Stimulated activated CD4-positive, alpha-beta T cell treated with anti-CD3 and anti-CD28 coated beads, Interleukin-4, amount 100 ng/mL, for 24 hours (primary cell): Measurements from ENCODE around the gene TSPAN18.

Source experiments
- DNase-seq: peaks from one replicate; pipeline ENCODE4 v3.0.0-alpha.2; 2020

Gene TSPAN18

DNA sequence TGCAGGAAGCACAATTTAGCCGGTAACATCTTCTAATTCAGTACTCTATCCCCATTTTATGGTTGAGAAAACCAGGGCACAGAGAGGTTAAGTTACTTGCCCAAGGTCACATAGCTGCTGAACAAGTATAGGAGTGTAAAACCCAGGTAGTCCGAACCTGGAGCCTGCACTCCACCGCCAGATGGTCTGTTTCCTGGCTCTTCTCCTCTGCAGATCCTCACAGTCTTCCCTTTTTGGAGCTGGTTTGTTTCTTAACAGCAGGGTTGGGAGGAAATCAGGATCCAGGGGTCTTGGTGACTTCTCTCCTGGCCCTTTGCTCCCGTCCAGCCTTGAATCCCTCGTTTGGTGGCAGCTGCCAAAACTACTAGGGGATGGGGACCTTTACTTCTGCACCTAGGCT, 12.0 kb downstream of the TSPAN18 start:
- DNase-seq: no peak

DNA sequence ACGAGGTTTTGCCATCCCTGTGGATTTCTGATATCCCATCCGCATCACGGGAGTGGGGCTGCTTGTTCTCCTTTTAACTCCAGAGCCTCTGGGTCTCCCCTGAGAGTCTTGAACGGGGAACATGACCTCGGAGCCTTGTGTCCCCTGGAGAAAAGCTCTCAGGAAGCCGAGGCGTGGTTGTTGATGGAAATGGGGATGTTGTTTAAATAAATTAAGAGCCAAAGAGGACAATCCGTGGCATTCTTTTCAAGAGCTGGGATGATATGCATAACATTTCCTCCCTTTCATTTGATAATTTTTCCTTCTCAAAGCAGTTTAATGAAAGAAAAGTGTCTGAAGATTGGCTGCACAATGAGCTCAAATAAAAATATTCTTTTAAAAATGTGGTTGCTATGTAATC, 14.2 kb downstream of the TSPAN18 start:
- no peak for DNase-seq

DNA sequence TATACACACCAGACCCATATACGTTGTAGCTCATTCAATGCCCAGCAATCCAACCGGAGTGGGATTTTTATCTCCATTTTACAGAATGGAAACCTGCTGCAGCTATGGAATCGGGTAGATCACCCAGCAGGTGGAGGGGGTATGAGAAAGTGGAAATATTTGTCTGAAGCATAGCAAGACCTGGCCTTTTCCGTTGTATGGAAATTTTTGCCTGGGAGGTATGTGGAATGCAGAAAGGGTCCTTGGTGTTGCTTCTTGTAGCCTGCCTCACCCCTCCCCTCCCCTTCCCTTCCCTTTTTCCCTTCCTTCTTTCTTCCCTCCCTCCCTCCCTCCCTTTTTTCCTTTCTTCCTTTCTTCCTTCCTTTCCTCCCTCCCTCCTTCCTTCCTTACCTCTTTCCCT, 15.2 kb downstream of the TSPAN18 start:
- no peak for DNase-seq

DNA sequence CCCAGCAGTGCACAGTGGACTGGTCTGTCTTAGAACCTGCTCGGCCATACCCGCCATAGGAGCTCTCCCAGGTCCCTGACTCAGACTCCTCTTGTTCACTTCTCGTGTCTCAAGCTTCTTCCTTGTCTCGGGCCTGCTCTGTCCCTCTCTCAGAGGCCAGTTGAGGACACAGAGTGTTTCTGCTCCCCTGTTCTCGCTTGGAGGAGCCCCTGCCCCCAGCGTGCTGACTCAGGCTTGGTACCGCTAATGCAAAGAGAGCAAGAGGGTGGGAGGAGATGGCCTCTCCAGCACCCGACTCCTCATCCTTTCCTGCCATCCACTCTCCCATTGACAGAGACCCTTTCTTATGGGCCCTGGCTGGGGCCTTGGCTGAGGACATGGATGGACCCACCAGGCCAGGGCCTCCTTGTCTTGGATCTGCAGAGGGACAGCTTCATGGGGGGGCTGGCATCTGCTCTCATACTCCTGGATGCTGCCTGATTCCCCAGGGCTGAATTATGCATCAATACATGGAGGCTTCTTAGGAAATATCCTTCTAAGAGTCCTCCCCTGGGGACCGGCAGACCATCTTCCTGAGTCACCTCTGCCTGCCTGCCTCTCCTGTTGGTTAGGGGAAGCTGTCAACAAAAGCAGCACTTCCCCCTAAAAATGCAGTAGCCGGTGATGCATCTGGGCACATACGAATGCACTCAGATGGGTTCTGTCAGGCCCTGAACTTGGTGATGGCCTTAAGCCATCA, 15.9 kb downstream of the TSPAN18 start:
- no peak for DNase-seq

DNA sequence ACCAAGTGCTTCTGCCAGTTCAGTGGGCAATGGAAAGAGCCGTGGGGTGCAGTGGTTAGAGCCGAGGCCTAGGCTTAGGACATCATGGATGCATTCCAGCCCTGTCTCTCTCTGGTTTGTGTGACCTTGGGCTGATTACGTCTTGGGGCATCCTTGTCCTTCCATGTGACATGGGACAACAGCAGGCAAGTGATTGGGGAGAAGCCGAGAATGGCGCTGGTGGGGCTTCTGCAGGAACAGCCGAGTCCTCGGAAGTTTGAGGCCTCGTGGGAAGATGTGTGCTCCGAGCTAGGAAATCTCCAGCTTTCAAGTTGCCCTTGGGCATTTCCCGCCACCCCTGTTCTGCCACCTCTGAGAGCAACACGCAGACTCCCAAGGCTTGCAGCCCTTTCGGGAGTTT, 16.6 kb downstream of the TSPAN18 start:
- no peak for DNase-seq

DNA sequence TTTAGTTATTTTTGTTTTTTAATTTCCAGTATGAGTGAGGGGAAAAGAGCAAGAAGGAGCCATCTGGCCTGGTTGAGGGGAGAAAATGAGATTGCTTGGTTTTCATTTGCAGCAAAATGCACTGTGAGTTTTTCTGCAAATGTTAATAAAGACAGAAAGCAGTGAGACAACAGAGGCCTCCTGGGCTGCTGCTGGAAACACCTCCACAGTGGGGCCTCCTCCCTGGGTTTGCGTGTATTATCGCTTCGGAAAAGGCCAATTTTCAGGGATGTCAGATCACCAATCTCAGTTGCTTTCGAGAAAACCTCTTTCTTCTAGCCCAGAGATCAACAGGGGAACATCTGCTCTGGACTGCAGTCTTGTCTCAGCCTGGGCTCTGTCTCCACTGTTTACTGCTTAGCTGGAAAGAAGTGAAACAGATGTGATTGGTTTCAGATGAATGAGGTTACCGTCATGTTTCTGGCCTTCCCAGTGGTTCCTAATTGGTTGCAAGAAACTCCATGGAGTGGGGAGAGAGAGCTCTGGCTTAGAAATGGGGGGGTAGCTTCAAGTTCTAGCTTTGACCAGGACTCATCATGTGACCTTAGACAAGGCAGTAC, 17.3 kb downstream of the TSPAN18 start:
- DNase-seq: no peak

DNA sequence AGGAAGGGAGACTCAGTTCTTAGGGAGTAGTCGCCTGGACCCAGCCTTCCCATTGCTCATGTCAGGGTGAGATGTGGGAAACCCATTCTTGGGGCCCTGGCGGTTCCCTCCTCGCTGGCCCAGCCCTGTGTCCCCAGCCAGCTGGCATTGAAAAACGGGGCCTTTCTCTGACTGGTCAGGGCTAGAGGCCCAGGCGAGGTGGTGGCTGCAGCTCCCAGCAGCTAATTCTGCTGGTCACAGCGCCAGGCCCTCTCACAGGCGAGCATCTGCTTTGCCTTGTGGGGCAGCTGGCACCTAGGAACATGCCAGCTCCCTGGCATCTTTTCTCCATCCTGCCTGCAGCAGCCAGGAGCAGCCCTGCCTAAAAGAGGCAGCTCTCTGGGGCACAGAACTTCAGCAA, 20.1 kb downstream of the TSPAN18 start:
- no peak for DNase-seq

DNA sequence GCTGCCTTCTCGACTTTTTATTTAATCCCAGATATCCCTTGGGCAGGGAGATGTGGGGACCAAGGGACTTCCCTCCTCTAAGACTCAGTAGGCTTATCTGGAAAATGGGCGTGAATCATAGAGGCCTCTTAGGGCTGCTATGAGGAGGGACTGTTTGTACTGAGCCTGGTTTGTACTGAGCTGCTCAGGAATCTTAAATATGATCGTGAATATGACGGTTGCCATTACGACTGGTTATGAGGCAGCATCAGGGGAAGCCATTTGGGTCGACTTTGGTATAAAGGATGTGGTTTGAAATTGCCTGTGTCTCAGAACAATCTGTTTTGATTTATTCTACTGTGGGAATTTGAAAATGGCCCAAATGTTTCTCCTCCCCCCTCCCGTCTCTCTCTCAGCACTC, 20.6 kb downstream of the TSPAN18 start:
- no peak for DNase-seq

DNA sequence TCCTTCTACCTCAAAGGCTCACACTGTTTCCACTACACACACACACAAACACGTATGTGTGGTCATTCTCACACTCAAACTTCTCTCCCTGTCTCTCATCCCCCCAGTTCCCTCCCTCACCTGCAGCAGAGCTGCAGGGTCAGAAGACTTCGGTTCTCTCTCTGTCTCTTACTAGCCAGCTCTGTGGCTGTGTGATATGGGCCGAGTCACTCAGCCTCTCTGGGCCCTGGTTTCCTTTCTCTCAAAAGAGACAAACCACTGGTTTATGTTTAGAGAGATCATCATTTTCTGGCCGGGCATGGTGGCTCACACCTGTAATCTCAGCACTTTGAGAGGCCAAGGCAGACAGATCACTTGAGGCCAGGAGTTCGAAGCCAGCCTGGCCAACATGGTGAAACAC, 21.1 kb downstream of the TSPAN18 start:
- no peak for DNase-seq

DNA sequence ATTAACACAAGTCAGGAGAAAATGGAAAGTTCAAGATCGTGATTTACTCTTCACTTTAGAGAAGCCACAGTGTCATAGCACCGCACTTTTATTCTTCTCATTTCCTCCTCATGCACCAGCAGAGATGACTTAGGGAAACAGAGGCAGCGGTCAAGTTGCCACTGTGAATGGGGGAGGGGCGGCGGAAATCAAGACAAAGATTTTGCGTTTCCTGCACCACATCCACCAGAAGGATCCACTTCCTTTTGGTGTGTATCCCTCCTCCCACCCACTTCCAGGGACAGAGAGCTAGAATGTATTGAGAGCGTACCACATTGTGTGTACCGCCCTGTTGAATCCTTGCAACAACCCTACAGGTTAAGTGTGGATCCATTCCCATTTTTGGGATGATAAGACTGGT, 21.8 kb downstream of the TSPAN18 start:
- DNase-seq: no peak

DNA sequence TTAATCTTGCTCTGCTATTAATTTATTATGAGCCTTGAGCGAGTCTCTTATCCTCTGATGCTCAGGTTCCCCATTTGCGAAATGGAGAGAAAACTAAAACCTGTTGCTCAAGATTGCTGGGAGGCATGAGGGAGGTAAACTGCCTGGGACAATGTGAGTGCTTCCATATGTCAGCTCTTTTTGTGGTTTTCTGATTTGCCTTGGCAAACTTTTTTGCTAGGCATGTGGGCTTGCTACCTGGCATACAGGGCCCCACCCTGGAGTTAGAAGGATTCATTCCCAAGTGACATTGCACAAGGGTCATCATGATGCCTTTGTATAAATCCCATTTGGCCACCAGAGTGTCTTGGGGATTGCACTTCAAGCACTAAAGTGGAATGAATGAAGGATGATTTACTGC, 22.4 kb downstream of the TSPAN18 start:
- DNase-seq: no peak

DNA sequence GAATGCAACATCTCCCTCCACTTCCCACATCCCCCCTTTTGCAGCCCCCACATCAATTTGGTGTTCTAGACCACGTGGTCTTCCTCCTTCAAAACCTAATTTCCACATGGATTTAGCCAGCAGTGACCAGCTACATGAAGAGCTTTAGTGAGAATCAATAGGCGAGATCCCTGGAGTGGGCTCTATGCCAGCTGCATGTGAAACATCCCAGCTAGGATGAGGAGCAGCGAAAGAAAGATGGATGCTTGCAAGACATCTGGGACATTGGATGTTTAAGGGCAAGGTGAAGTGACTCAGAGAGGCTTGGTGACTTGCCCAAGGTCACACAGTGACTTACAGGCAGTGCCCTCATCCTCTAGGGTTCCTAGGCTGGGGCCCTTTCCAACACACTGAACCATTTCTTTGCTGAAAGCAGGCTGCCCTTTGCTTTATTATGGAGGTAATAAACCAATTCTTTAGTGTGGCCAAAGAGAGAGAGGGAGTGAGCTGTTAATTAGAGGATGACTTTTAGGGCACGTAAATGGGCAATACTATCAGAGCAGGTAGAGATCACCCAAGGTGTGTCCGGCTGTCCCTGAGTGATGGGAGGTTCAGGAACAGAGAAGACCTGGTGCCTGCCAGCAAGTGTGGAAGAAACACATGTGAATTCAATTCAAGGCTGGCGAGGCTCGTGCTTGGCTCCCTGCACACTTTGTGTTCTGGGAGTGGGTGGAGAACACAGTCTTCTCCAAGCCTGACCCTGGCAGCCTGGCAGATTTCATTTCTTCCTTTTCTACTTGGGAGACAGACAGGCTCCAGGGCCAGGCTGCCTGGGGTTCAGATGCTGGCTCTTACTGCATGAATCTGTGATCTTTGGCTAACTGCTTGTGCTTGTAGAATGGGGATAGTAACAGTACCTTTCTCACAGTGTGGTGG, 24.0 kb downstream of the TSPAN18 start:
- DNase-seq: no peak

DNA sequence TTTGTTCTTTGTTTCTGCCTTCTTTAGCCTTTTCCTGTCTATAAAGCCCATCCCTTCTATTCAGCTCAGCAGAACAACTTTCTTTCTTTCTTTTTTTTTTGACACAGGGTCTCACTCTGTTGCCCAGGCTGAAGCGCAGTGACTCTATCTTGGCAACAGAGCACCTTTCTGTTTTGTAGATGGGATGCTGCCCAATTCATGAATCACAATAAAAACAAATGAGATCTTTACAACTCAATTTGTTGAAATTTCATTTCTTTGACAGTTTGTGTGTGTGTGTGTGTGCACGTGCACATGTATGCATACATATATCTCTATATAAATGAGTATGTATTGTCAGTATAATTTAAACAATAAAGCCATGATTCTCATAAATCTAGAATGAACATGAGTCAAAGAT, 25.5 kb downstream of the TSPAN18 start:
- no peak for DNase-seq

DNA sequence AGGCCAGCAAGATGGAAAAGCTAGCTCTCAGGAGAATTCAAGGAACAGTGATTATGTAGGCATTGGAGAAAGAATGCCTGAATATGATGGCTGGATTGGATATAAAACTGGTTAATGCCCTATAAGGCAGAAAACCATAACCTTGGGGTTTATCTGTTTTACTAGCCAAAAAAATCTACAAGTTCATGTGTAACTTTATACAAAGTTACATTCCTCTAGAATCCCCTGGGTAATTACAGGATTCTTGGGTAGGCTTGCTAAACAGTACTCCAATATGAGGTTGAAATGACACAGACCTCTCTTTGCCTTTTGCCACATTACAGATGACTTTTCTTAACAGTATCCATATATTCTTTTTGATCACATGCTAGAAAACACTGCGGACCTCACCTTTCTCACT, 26.0 kb downstream of the TSPAN18 start:
- no peak for DNase-seq

DNA sequence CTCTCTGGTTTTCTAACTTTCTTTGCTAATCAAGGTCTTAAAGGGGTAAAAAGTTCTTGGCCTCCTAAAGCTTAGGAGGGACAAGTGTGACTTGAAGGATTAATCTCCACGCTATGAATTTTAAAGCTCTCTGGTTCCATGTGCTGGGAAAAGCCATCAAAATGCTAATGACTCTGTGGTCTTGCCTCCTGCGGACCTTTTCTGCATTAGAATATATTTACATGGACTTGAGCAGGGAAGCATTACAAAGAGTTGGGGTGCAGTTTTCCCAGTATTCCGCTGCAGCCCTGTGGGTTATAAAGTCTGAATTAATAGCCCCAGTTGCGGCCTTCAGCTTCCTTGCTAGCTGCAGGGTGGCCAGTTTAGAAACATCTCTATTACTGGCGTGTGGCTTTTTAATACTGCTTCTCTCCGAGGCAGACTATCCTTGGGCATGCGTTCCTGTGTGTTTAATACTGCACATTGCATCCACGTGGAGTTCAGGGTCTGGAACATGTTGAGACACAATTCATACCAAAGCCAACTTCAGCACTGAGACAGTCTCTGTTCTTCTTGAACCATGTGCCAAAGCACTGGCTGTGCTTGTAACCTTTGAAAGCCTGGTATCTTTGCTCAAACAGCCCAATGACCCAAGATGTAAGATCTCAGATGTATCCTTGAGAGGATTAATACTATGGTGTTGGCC, 27.3 kb downstream of the TSPAN18 start:
- no peak for DNase-seq

DNA sequence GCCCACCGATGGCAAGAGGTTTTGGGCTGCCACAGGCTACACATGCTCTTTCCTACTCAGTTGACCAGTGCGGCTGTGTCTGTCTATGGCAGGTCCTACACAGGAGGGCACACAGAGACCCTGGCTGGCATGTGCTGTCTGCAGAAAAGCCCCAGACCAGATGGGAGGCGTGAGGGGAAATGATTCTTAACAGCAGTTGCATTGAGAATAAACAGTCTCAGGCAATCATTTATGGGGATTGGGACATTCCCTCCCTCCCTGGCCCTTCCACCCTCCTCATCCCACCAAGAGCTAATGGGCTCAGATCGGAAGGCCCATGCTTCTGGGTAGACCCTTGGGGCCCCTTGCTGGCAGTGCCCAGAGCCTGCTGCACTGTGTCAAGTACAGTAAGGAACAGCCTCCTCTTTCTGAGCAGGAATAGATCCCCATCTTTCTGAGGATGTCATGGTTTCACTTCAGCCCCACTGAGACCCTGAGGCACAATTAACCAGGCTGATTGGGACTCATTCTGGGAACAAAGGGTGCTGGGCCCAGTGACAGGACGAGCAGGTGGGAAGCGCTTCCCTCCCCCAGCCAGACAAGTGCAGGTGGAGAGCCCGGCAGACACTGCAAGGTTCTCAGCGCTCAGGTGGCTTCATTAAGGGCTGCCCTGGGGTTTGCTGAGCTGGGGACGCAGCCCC, 28.3 kb downstream of the TSPAN18 start:
- DNase-seq: no peak

DNA sequence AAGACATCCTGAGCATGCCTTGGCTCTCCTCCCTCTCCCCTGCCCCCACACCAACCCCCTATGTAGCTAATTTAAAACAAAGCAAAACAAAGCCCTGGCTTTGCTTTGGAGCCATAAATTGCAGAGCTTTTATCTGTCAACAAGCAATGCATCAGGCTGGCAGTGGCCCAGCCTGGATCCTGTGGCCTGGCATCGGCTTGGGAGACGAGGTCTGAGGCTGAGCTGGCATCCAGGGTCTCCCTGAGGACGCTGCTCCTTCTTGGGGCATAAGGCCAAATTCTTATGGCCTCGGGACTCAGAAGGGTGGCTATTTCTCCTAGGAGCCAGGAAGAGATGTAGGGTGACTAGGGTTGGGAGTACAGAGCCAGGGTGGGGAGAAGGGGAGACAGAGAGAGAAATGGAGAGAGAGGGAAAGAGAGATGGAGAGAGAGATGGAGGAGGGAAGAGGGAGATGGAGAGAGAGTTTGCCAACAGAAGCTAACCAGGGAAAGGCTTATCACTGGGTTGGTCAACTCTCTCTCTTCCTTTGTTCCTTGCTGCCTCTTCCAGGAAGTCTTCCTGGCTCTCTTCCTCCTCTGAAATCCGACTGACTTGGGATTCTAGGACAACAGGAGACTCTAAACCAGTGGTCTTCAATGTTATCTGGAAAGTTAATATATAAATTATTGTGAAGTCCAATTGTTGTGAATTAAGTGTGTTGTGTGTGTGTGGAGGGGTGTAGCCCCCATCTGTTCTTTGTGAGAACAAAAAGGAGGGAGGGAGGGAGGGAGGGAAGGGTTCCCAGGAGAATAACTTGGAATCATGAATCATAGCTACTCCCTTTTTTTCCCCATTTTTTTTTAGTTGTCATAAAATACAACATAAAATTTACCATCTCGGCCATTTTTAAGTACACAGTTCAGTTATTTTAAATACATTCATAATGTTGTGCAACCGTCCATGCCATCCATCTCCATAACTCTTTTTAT, 29.1 kb downstream of the TSPAN18 start:
- DNase-seq: no peak

DNA sequence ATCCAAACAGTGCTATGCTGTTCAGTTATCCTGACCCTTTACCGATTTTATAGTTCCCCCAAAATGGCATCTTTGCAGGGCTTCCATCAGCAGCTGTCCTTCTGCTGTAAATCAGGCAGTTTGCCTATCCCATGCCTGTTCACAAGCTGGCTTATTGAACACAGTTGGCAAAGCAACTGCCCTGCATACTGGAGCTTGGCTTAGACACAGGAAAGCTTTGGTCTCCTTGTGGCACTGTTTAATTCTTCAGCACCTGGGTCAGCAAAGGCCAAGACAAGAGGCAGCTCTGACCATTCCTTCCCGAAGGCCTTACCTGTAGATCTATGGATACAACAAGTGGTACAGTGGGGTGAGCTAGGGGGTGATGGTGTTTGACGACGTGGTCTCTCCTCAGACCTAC, 32.2 kb downstream of the TSPAN18 start:
- DNase-seq: no peak

DNA sequence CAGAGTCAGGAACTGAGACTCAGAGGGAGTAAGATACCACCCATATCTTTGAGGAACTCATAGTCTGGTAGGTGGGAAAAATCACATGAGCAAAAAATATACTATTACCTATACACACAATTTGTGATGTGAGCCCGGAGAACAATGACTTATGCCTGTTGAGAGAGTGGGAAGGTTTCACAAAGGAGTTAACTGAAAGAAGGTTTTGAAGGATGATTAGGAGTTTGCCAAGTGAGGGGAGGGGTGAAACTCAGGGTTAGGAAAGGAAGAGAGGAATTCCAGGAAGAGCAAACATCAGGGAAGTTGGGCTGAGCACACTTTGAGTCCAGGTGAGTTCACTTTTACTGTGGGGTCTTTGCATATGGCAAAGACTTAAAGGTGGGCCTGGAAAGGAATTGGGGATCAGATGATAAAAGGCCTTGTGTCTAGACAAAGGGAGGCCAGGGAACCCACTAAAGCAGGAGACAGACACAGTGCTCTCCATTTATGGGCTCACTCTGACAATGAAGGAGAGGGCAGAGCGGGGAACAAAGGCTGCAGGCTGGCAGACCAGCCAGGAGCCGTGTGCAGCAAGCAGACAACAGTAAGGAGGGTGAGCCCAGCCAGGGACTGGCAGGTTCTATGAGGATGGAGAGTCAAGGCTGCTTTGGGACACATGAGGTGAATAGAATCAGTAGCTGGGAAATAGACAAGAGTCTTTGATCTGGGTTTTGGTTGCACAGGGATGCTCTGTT, 33.1 kb downstream of the TSPAN18 start:
- DNase-seq: no peak

DNA sequence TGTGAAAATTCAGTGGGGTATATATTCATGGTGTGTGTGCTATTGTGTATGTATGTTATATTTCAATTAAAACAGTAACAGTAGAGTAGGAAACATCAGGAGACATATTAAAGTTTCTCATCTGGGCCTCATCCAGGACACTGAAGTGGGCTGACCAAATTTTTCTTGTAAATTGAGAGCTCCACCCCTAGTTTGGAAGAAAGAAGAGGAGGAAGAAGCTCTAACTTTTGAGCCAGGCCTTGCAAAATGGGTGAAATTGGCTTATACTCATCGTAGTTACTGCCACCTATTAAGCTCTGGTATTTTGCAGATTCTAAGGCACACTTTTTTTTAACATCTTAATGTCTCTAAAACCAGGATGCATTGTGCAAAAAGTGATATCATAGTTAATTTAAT, 33.7 kb downstream of the TSPAN18 start:
- no peak for DNase-seq
